Mammary epithelial cell (primary cell): ENCODE measurements around the gene IL17C.

Experiments
- CTCF ChIP-seq, 2 donors: IDR thresholded peaks in 1 of 2; conservative IDR thresholded peaks in 1 of 2; 2 replicates each; pipeline ENCODE4 v1.5.1; 2011 to 2012; ENCODE audit warnings: inconsistent platforms in 2 of 2, low read length in 2 of 2, mild to moderate bottlenecking in 2 of 2, control low read depth in 1 of 2, low read depth in 1 of 2; ENCODE audit not compliant: insufficient read depth in 1 of 2; ENCODE audit errors: extremely low read depth in 1 of 2
- EZH2 ChIP-seq: IDR thresholded peaks from 2 replicates; pipeline ENCODE4 v1.6.1; 2012; ENCODE audit warnings: low read length, inconsistent platforms, borderline replicate concordance

GRCh38 chr16:88626646-88627045 is 11.7 kb upstream of the IL17C start:
- TF ChIP-seq CTCF (conservative IDR thresholded peaks at IDR 0.05 in 1 of 2, IDR thresholded peaks at IDR 0.05 in 1 of 2; ENCODE audit: extremely low read depth in 1 of 2, insufficient read depth in 1 of 2, low read depth in 1 of 2, low read length in 2 of 2) (no peak), EZH2 (no peak)
